Measurements from ENCODE around the gene TBKBP1. TPM values are rescaled to one million over a fixed set of nuclear protein-coding genes. Genes with fewer than 3 reads are reported as not detected.

The TBKBP1 gene
- total RNA-seq, 2 experiments from 2014 or later, result 2.4 to 3.0 TPM

GRCh38 chr17:47705536-47706530 is 11.9 kb downstream of the TBKBP1 start:
- Mint-ChIP-seq H3K27me3 (no peaks in the 10 kb centered on the region), H3K27ac (peak overlapping the region; percentile 77), H3K4me3 (peak overlapping the region; percentile 75), H3K4me1 (ENCODE audit: low read depth) (peaks cover 67% of the 10 kb centered on the region), H3K9me3 (no peaks in the 10 kb centered on the region), H3K36me3 (ENCODE audit: low read depth) (no peaks in the 10 kb centered on the region)
- no peaks in the 10 kb centered on the region for H3K9me3 ChIP-seq (ENCODE audit: control insufficient read depth in 1 of 2, insufficient read depth in 1 of 2, low read length in 2 of 2)
- DNase-seq, result peak in 5 of 14 experiments; percentile 45 to 60 (median 51)
- peak overlapping the region in 1 of 2 donors; percentile 49 for H3K27ac ChIP-seq (ENCODE audit: low read depth in 1 of 2, low read length in 2 of 2)
- peaks cover 5% of the 10 kb centered on the region for H3K36me3 ChIP-seq (ENCODE audit: insufficient read depth, low read length)
- TF ChIP-seq CTCF (IDR thresholded peaks at IDR 0.05), result no peak
- intact Hi-C loops (cut with DNase I, micrococcal nuclease), result no loop called here
- H3K4me1 ChIP-seq (ENCODE audit: insufficient read depth, low read length), result peaks cover 72% of the 10 kb centered on the region
- ATAC-seq (ENCODE audit: poor library complexity), result peak; percentile 10
- no peaks in the 10 kb centered on the region for H3K27me3 ChIP-seq (ENCODE audit: control insufficient read depth in 1 of 2, insufficient read depth in 2 of 2, low read length in 2 of 2)
- H3K4me3 ChIP-seq (ENCODE audit: low read length), result no peak overlapping the region
- ChIA-PET POLR2A (interaction anchor here (0.6 to 3.0 kb wide), 7 partner anchors 12 to 57 kb away, joined by 3 to 8 read pairs (median 3); partner anchors contain the start of genes TBKBP1 and TBX21), CTCF (interaction anchor here (0.7 to 1.3 kb wide), 2 partner anchors 27 to 31 kb away, joined by 3 read pairs; partner anchors contain the start of gene TBX21)

- TF ChIP-seq CTCF (IDR thresholded peaks at IDR 0.05), result no peak
- H3K27me3 ChIP-seq (ENCODE audit: control insufficient read depth in 1 of 2, insufficient read depth in 2 of 2, low read length in 2 of 2), result no peaks in the 10 kb centered on the region
- no peak overlapping the region for H3K4me3 ChIP-seq (ENCODE audit: low read length)
- Mint-ChIP-seq H3K4me3 (peak overlapping the region; percentile 75), H3K4me1 (ENCODE audit: low read depth) (peaks cover 58% of the 10 kb centered on the region), H3K27ac (peak overlapping the region; percentile 77), H3K9me3 (no peaks in the 10 kb centered on the region), H3K27me3 (no peaks in the 10 kb centered on the region), H3K36me3 (ENCODE audit: low read depth) (no peaks in the 10 kb centered on the region)
- no peak overlapping the region for H3K27ac ChIP-seq (ENCODE audit: low read depth in 1 of 2, low read length in 2 of 2)
- ChIA-PET POLR2A (interaction anchor here (1.2 to 3.0 kb wide), 3 partner anchors 14 to 35 kb away, joined by 3 to 8 read pairs (median 3); partner anchors contain the start of gene TBX21), CTCF (interaction anchor here (0.6 to 1.6 kb wide), 3 partner anchors 8 to 407 kb away, joined by 3 to 4 read pairs (median 3); partner anchors contain the start of gene TBX21)
- H3K4me1 ChIP-seq (ENCODE audit: insufficient read depth, low read length), result peaks cover 71% of the 10 kb centered on the region
- no peak for ATAC-seq (ENCODE audit: poor library complexity)
- H3K36me3 ChIP-seq (ENCODE audit: insufficient read depth, low read length), result peaks cover 7% of the 10 kb centered on the region
- no peak for DNase-seq
- H3K9me3 ChIP-seq (ENCODE audit: control insufficient read depth in 1 of 2, insufficient read depth in 1 of 2, low read length in 2 of 2), result no peaks in the 10 kb centered on the region
- intact Hi-C loops (cut with DNase I, micrococcal nuclease), result no loop called here
These were observed 13.3 kb downstream of the TBKBP1 start for GRCh38 chr17:47707056-47707804.

- Mint-ChIP-seq H3K4me1 (ENCODE audit: low read depth) (peaks cover 55% of the 10 kb centered on the region), H3K36me3 (ENCODE audit: low read depth) (no peaks in the 10 kb centered on the region), H3K4me3 (no peak overlapping the region), H3K9me3 (no peaks in the 10 kb centered on the region), H3K27ac (no peak overlapping the region), H3K27me3 (no peaks in the 10 kb centered on the region)
- Histone ChIP-seq H3K4me1 (ENCODE audit: insufficient read depth, low read length) (peaks cover 71% of the 10 kb centered on the region), H3K27ac (ENCODE audit: low read depth in 1 of 2, low read length in 2 of 2) (no peak overlapping the region), H3K27me3 (ENCODE audit: control insufficient read depth in 1 of 2, insufficient read depth in 2 of 2, low read length in 2 of 2) (no peaks in the 10 kb centered on the region), H3K4me3 (ENCODE audit: low read length) (no peak overlapping the region), H3K36me3 (ENCODE audit: insufficient read depth, low read length) (peaks cover 7% of the 10 kb centered on the region), H3K9me3 (ENCODE audit: control insufficient read depth in 1 of 2, insufficient read depth in 1 of 2, low read length in 2 of 2) (no peaks in the 10 kb centered on the region)
- ChIA-PET CTCF (interaction anchor here (1.6 kb wide), 1 partner anchor 9 kb away, joined by 4 read pairs; no protein-coding TSS in a partner anchor), POLR2A (interaction anchor here (3.0 kb wide), 1 partner anchor 25 kb away, joined by 8 read pairs; the partner anchor contains the start of gene TBX21)
- TF ChIP-seq CTCF (IDR thresholded peaks at IDR 0.05), result no peak
- ATAC-seq (ENCODE audit: poor library complexity) (no peak), DNase-seq (no peak)
- intact Hi-C loops (cut with DNase I, micrococcal nuclease), result no loop called here
These were observed 13.9 kb downstream of the TBKBP1 start for GRCh38 chr17:47707884-47708283.
